ENCODE measurements around the gene BMP7.

Gene BMP7

GRCh38 chr20:57266291-57267157, at the start of gene BMP7:
TSS of gene BMP7 (minus strand) at chr20:57266641. CDS start at chr20:57266122, 519 bp downstream.
- no peak for DNase-seq (ENCODE audit: low read depth)
- in situ Hi-C loops (cut with HindIII; ENCODE audit: low sequenced_read_pairs), result no loop called here
- TF ChIP-seq CTCF (IDR thresholded peaks at IDR 0.05; ENCODE audit: low read depth, low read length, missing control alignments), result no peak
- peak within 1 kb of the TSS; percentile 16 for H3K4me3 ChIP-seq (ENCODE audit: low read depth, low read length)

GRCh38 chr20:57315976-57316480, 49.6 kb upstream of the BMP7 start:
- H3K4me3 ChIP-seq (ENCODE audit: low read depth, low read length), result no peak overlapping the region
- no peak for DNase-seq (ENCODE audit: low read depth)
- in situ Hi-C loops (cut with HindIII; ENCODE audit: low sequenced_read_pairs), result no loop called here
- TF ChIP-seq CTCF (IDR thresholded peaks at IDR 0.05; ENCODE audit: low read depth, low read length, missing control alignments), result no peak

GRCh38 chr20:57315083-57315975, 48.9 kb upstream of the BMP7 start:
- in situ Hi-C loops (cut with HindIII; ENCODE audit: low sequenced_read_pairs), result no loop called here

GRCh38 chr20:57313951-57314350, 47.5 kb upstream of the BMP7 start:
- in situ Hi-C loops (cut with HindIII; ENCODE audit: low sequenced_read_pairs), result no loop called here
- no peak overlapping the region for H3K4me3 ChIP-seq (ENCODE audit: low read depth, low read length)
- DNase-seq (ENCODE audit: low read depth), result no peak
- TF ChIP-seq CTCF (IDR thresholded peaks at IDR 0.05; ENCODE audit: low read depth, low read length, missing control alignments), result no peak

More at GRCh38 chr20:57315083-57315975, 48.9 kb upstream of the BMP7 start:
- H3K4me3 ChIP-seq (ENCODE audit: low read depth, low read length), result no peak overlapping the region
- no peak for DNase-seq (ENCODE audit: low read depth)
- no peak for TF ChIP-seq CTCF (IDR thresholded peaks at IDR 0.05; ENCODE audit: low read depth, low read length, missing control alignments)

GRCh38 chr20:57313230-57313629, 46.8 kb upstream of the BMP7 start:
- H3K4me3 ChIP-seq (ENCODE audit: low read depth, low read length), result no peak overlapping the region
- no peak for DNase-seq (ENCODE audit: low read depth)
- TF ChIP-seq CTCF (IDR thresholded peaks at IDR 0.05; ENCODE audit: low read depth, low read length, missing control alignments), result no peak
- in situ Hi-C loops (cut with HindIII; ENCODE audit: low sequenced_read_pairs), result no loop called here

- TF ChIP-seq CTCF (IDR thresholded peaks at IDR 0.05; ENCODE audit: low read depth, low read length, missing control alignments), result no peak
- in situ Hi-C loops (cut with HindIII; ENCODE audit: low sequenced_read_pairs), result no loop called here
- DNase-seq (ENCODE audit: low read depth), result no peak
- H3K4me3 ChIP-seq (ENCODE audit: low read depth, low read length), result no peak overlapping the region
Observed at GRCh38 chr20:57312138-57312537, 45.7 kb upstream of the BMP7 start.
